ENCODE measurements around the gene EZR.

DNA sequence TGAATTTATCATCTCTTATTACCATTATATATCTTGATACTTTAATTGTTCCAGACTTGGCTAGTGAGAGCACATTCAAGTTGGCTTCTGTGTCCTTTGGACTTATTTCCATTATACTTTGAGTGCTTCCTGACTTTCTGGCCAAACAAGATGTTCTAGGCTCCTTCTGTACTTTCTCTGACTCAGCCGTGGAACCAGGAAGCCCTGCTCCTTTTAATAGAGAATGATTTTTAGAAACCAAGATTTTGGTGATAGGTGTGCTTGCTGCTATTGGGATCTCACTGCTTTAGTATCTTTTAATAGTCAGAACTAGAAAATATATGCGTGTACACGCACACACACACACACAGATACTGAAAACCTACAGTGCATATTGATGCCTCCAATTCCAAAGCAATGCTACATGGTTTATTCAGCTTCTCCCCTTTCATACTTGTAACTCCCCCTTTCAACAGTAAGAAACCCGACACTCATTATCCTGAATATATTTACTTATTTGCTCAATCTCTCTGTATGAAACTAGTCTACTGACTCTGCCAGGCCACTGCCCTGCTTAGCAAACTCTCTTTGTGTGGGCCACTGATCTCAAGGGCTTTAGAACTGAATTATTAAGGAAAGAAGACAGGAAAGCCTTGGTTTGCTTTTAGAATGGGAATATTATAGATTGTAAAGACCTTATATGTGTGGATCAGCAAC is 42.7 kb upstream of the EZR start:
- TF ChIP-seq, protein P1, sequence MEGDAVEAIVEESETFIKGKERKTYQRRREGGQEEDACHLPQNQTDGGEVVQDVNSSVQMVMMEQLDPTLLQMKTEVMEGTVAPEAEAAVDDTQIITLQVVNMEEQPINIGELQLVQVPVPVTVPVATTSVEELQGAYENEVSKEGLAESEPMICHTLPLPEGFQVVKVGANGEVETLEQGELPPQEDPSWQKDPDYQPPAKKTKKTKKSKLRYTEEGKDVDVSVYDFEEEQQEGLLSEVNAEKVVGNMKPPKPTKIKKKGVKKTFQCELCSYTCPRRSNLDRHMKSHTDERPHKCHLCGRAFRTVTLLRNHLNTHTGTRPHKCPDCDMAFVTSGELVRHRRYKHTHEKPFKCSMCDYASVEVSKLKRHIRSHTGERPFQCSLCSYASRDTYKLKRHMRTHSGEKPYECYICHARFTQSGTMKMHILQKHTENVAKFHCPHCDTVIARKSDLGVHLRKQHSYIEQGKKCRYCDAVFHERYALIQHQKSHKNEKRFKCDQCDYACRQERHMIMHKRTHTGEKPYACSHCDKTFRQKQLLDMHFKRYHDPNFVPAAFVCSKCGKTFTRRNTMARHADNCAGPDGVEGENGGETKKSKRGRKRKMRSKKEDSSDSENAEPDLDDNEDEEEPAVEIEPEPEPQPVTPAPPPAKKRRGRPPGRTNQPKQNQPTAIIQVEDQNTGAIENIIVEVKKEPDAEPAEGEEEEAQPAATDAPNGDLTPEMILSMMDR (IDR thresholded peaks at IDR 0.05), result no peak
- TF ChIP-seq POLR2A (IDR thresholded peaks at IDR 0.05), result no peak

Data from tibial nerve (tissue), 3 donors.